Measurements from ENCODE around the gene ARPP21. TPM values are rescaled to one million over a fixed set of nuclear protein-coding genes. Genes with fewer than 3 reads are reported as not detected.

ARPP21 gene
- total RNA-seq, 1 donor from 2014 or later: 3.5 TPM

DNA sequence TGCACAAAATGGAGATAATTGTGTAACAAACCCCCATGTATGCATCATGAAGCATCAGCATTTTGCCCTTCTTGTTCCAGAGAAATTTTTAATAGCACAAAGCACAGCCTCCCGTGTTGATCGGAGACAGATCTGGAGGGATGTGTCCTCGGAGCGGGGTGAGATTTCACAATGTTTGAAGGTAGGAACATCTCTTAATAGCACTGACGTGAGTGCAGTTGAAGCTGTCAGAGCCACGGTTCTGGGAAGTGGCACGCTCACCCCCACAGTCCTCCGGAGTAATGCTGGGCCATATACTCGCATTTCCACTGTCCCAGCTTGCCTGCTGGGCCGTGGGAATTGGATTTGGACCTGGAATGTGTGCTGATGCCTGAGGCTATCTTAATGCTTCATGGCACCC, 24.1 kb downstream of the ARPP21 start:
- H3K4me1 Mint-ChIP-seq (ENCODE audit: unreplicated experiment): peaks cover 7% of the 10 kb centered on the region
- H3K27me3 Mint-ChIP-seq: peaks cover 26% of the 10 kb centered on the region
- DNase-seq (ENCODE audit: extremely low spot score, unreplicated experiment): no peak
- H3K9me3 Mint-ChIP-seq: no peaks in the 10 kb centered on the region
- TF ChIP-seq, protein P1, sequence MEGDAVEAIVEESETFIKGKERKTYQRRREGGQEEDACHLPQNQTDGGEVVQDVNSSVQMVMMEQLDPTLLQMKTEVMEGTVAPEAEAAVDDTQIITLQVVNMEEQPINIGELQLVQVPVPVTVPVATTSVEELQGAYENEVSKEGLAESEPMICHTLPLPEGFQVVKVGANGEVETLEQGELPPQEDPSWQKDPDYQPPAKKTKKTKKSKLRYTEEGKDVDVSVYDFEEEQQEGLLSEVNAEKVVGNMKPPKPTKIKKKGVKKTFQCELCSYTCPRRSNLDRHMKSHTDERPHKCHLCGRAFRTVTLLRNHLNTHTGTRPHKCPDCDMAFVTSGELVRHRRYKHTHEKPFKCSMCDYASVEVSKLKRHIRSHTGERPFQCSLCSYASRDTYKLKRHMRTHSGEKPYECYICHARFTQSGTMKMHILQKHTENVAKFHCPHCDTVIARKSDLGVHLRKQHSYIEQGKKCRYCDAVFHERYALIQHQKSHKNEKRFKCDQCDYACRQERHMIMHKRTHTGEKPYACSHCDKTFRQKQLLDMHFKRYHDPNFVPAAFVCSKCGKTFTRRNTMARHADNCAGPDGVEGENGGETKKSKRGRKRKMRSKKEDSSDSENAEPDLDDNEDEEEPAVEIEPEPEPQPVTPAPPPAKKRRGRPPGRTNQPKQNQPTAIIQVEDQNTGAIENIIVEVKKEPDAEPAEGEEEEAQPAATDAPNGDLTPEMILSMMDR (conservative IDR thresholded peaks at IDR 0.05): no peak
- H3K36me3 Mint-ChIP-seq: no peaks in the 10 kb centered on the region
- no peak overlapping the region for H3K4me3 Mint-ChIP-seq
- no peak overlapping the region for H3K27ac Mint-ChIP-seq

DNA sequence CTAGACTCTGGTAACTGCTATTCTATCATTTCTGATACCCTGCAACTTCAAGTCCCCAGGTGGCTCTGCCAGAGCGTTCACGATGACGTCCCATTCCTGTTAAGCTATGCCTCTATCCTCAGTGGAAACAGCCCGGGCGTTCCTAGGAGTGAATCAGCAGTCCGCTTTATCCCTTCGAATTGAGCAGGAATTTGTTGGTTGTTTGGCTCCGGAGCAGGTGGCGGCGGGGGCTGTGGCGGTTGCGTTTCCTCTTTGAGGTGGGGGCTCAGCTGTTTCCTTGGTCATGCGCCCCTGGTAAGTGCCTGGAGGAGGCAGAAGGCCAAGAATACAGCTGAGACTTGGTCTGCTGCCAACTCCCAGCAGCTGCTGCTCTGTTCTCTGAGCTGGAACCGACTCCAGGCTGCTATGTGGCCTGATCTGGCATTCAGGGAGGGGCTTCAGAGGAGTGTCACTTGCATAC, 25.2 kb downstream of the ARPP21 start:
- H3K4me3 Mint-ChIP-seq: no peak overlapping the region
- peaks cover 4% of the 10 kb centered on the region for H3K4me1 Mint-ChIP-seq (ENCODE audit: unreplicated experiment)
- TF ChIP-seq, protein P1 (conservative IDR thresholded peaks at IDR 0.05): no peak
- no peak overlapping the region for H3K27ac Mint-ChIP-seq
- no peaks in the 10 kb centered on the region for H3K36me3 Mint-ChIP-seq
- H3K27me3 Mint-ChIP-seq: peaks cover 28% of the 10 kb centered on the region
- no peak for DNase-seq (ENCODE audit: extremely low spot score, unreplicated experiment)
- H3K9me3 Mint-ChIP-seq: no peaks in the 10 kb centered on the region

DNA sequence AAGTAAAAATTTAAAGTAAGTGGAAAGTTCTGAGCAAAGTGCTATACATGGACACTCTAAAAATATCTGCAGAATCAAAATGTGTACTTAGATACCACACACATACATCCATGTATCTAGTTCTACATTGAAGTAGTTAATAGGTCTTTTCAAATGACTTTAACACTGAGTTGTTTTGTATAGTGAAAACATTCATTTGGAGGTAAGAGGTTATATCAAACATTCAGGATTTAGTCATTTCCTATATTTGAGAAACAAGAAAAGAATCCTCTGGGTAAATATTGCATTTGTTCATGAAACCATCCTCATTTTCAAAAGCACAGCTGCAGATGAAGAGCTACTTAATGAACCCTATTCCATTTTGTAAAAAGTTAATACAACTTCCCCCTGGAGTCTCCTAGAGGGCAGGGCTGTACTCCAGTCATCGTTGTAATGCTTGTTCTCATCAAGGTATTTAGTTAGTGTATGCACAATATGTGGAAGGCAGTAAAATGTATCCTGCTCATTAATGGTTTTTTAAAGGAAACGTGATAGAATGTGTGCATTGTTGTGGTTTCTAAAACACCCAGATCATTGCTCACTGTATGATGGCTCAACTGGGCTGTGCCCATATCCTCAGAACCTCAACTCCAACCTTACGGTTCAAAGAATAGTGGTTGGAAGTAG, 26.2 kb downstream of the ARPP21 start:
- peaks cover 27% of the 10 kb centered on the region for H3K27me3 Mint-ChIP-seq
- DNase-seq (ENCODE audit: extremely low spot score, unreplicated experiment): no peak
- peaks cover 4% of the 10 kb centered on the region for H3K4me1 Mint-ChIP-seq (ENCODE audit: unreplicated experiment)
- no peaks in the 10 kb centered on the region for H3K9me3 Mint-ChIP-seq
- no peak overlapping the region for H3K4me3 Mint-ChIP-seq
- H3K27ac Mint-ChIP-seq: no peak overlapping the region
- no peaks in the 10 kb centered on the region for H3K36me3 Mint-ChIP-seq
- TF ChIP-seq, protein P1 (conservative IDR thresholded peaks at IDR 0.05): no peak

DNA sequence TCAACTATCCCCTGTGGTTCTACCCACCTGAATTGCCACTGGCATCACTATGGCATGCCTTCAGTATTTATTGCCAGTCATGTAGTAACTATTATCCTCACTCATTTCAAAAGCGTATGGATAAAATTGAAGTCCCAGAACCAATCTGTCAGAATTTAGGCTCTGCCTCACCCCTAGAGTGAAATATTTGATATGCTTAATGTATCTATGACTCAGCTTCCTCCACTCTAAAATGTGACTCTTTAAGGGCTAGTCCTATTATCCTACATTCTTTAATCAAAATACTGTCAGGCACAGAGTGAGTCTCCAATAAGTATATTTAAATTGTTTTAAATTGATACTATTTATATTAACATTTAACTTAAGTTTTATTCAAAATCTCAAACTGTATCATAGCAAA, 27.6 kb downstream of the ARPP21 start:
- H3K27ac Mint-ChIP-seq: no peak overlapping the region
- no peak overlapping the region for H3K4me3 Mint-ChIP-seq
- DNase-seq (ENCODE audit: extremely low spot score, unreplicated experiment): no peak
- TF ChIP-seq, protein P1 (conservative IDR thresholded peaks at IDR 0.05): no peak
- H3K36me3 Mint-ChIP-seq: no peaks in the 10 kb centered on the region
- H3K4me1 Mint-ChIP-seq (ENCODE audit: unreplicated experiment): peaks cover 4% of the 10 kb centered on the region
- no peaks in the 10 kb centered on the region for H3K9me3 Mint-ChIP-seq
- peaks cover 25% of the 10 kb centered on the region for H3K27me3 Mint-ChIP-seq

DNA sequence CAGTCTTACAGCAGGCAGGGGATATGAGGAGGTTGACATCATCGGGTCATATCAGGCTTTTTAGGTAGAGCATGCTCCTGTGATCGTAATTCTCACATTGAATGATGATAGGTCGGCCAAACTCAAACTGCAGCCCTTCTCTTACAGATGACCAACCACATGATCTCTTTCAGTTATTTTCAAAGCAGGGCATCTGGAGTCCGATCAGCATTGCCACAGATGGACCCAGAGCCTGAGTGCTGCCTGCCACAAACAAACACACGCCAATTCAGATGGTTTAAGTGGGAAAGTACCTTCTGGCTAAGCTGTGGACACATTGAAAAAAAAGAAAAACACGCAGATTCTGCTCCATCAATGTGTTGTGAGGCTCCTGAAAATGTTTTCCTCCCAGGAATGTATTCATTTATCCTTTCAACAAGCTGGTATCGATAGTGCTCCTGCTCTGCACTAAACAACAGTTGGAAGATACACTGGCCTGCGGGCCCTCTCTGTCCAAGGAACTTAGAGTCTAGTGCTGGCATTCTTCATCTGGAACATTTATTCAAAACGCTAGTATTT, 31.2 kb downstream of the ARPP21 start:
- Mint-ChIP-seq H3K27ac (no peak overlapping the region), H3K36me3 (no peaks in the 10 kb centered on the region), H3K4me3 (no peak overlapping the region), H3K4me1 (ENCODE audit: unreplicated experiment) (peaks cover 4% of the 10 kb centered on the region), H3K9me3 (no peaks in the 10 kb centered on the region), H3K27me3 (peaks cover 17% of the 10 kb centered on the region)
- TF ChIP-seq, protein P1 (conservative IDR thresholded peaks at IDR 0.05): no peak
- no peak for DNase-seq (ENCODE audit: extremely low spot score, unreplicated experiment)

Data from type B pancreatic cell (in vitro differentiated cells).